ENCODE data around the gene COL15A1.

COL15A1 gene

DNA sequence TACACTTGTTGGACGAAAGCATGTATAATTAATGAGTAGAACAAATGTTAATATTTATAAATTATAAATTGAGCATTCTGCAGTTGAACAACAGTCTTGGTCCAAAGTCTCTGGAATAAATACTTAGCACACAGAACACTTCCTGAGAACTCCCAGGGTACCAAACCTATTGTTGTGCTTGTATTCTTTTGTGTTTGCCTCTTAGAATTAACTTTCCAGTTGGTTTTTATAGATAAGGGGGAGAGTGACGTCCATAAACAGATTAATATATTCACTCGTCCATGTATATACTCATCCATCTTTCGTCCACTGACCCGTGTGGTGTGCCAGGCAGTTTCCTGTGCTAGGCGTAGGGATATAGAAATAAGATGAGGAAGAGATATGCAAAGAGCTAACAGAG, 98.9 kb downstream of the COL15A1 start:
- DNase-seq (ENCODE audit: low read depth in 2 of 2): no peak
- TF ChIP-seq, protein P1, sequence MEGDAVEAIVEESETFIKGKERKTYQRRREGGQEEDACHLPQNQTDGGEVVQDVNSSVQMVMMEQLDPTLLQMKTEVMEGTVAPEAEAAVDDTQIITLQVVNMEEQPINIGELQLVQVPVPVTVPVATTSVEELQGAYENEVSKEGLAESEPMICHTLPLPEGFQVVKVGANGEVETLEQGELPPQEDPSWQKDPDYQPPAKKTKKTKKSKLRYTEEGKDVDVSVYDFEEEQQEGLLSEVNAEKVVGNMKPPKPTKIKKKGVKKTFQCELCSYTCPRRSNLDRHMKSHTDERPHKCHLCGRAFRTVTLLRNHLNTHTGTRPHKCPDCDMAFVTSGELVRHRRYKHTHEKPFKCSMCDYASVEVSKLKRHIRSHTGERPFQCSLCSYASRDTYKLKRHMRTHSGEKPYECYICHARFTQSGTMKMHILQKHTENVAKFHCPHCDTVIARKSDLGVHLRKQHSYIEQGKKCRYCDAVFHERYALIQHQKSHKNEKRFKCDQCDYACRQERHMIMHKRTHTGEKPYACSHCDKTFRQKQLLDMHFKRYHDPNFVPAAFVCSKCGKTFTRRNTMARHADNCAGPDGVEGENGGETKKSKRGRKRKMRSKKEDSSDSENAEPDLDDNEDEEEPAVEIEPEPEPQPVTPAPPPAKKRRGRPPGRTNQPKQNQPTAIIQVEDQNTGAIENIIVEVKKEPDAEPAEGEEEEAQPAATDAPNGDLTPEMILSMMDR (IDR thresholded peaks at IDR 0.05; ENCODE audit: low read depth, low read length): no peak
- no peak overlapping the region for H3K4me3 ChIP-seq (replicated peaks in 1 of 2; ENCODE audit: low read depth in 2 of 2, low read length in 2 of 2)

DNA sequence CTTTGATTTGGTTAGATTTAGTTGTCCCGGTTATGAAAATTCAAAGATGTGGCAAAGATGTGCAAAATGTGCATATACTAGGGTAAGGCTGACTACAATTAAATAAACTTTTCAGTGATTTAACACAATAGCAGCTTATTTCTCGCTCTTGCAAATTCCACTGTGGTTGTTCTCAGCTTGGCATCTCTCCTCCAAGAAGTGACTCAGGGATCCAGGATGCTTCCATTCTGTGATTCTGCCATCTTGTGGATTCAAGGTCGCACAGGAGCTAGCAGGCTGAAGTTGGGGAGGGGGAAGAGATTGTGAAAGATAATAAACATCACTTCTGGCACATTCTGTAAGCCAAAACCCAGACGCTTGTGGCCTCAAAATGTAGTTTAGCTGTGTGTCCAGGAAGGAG, 101.1 kb downstream of the COL15A1 start:
- DNase-seq (ENCODE audit: low read depth in 2 of 2): peak in 1 of 2 donors; percentile 26
- no peak overlapping the region for H3K4me3 ChIP-seq (replicated peaks in 1 of 2; ENCODE audit: low read depth in 2 of 2, low read length in 2 of 2)
- TF ChIP-seq, protein P1 (IDR thresholded peaks at IDR 0.05; ENCODE audit: low read depth, low read length): no peak

DNA sequence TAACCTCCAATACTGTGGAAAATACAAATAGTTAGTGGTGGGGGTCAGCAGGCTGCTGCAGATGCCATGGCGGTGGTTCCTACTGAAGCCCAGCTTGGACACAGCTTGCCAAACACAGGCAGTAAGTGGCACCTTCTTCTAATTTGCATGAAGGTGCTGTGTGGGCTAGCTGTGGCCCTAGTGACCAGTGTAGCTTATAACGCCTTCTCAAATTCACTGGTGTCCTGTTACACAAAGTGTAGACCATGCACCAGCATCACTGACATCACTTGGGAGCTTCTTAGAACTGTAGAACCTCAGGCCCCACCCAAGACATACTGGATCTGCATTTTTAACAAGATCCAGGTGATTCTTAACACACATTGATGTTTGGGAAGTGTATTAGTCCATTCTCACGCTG, 102.4 kb downstream of the COL15A1 start:
- no peak for DNase-seq (ENCODE audit: low read depth in 2 of 2)
- H3K4me3 ChIP-seq (replicated peaks in 1 of 2; ENCODE audit: low read depth in 2 of 2, low read length in 2 of 2): no peak overlapping the region
- TF ChIP-seq, protein P1 (IDR thresholded peaks at IDR 0.05; ENCODE audit: low read depth, low read length): no peak

DNA sequence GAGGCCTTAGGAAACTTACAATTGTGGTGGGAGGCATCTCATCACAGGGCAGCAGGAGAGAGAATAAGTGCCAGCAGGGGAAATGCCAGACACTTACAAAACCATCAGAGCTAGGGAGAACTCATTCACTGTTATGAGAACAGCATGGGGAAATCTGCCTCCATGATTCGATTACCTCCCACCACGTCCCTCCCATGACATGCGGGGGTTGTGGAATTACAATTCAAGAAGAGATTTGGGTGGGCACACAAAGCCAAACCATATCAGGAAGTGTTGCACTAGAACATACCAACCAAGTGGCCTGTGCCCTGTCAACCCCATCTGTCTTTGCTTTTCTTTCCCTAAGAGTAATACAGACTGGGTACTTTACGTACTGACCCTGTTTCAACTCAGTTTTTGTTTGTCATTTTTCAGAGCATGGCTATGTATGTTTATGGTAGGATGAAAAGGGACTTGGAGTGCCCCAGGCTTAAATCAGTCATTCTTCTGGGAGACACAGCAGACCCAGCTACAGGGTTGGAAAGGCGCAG, 102.9 kb downstream of the COL15A1 start:
- DNase-seq (ENCODE audit: low read depth in 2 of 2): no peak

DNA sequence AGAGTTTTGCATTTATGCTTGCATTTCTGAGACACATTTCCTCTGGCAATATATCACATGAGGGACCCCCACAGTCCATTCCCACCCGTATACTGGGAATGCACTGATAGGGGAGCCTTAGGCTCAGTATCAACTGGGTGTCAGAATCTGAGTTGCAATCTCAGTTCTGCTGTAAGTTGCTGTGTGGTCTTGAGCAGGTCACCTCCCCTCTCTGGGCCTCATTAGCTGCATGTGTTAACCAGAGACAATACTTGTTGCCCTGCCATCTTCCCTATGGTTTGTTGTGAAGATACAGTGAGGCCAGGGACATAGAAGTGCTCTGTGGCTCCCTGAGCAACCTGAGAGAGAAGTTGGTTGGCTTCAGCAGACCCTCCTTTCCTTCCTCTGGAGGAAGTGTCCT, 105.5 kb downstream of the COL15A1 start:
- no peak overlapping the region for H3K4me3 ChIP-seq (replicated peaks in 1 of 2; ENCODE audit: low read depth in 2 of 2, low read length in 2 of 2)
- TF ChIP-seq, protein P1 (IDR thresholded peaks at IDR 0.05; ENCODE audit: low read depth, low read length): no peak
- no peak for DNase-seq (ENCODE audit: low read depth in 2 of 2)

More for the DNA sequence above, 102.9 kb downstream of the COL15A1 start:
- no peak overlapping the region for H3K4me3 ChIP-seq (replicated peaks in 1 of 2; ENCODE audit: low read depth in 2 of 2, low read length in 2 of 2)
- TF ChIP-seq, protein P1 (IDR thresholded peaks at IDR 0.05; ENCODE audit: low read depth, low read length): no peak

DNA sequence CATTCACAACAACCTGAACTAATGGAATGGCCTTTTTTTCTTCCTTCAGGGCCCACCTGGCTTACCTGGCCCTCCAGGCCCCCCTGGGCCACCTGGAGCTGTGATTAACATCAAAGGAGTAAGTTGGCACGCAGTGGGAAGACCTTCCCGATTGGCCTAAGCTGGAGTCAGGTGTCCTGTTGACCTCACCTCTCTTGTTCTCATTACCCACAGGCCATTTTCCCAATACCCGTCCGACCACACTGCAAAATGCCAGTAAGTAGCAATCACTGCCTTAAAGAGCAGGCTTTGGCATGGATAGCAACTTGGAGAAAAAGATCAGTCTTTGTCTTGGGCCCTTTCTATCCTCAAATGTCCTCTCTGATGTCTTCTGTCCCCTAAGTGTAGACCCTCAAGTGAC, 105.9 kb downstream of the COL15A1 start:
- DNase-seq (ENCODE audit: low read depth in 2 of 2): no peak
- TF ChIP-seq, protein P1 (IDR thresholded peaks at IDR 0.05; ENCODE audit: low read depth, low read length): no peak
- no peak overlapping the region for H3K4me3 ChIP-seq (replicated peaks in 1 of 2; ENCODE audit: low read depth in 2 of 2, low read length in 2 of 2)

DNA sequence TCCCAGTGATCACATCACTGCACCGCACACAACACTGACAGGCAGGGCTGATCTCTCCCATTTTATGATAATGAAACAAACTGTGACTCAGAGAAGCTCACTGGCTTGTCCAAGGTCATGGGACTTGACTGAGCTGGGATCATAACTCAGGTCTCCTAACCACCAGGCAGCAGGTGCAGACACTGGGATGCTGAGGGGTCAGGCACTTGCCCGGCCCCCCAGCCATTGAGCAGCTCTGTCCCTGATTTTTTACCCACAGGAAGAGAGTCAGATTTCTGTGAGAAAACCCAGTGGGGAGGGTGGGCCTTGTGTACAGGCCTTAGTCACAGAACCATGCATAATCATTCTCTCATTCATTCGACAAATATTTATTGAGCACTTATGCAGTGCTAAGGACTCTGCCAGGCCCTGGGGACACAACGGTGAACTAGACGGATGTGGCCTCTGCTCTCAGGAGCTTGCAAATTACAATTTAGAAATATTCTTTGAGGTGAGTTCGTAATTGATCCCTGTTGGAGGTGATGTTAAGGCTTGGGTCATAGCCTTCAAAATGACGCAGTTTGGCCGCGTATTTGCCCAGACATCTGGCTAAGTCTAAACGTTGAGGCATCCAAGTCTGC, 106.7 kb downstream of the COL15A1 start:
- H3K4me3 ChIP-seq (replicated peaks in 1 of 2; ENCODE audit: low read depth in 2 of 2, low read length in 2 of 2): no peak overlapping the region
- DNase-seq (ENCODE audit: low read depth in 2 of 2): peak in 1 of 2 donors; percentile 37
- TF ChIP-seq, protein P1 (IDR thresholded peaks at IDR 0.05; ENCODE audit: low read depth, low read length): no peak

All from cardiac fibroblast (primary cell).